ENCODE data around the gene RSRP1.

The RSRP1 gene

DNA sequence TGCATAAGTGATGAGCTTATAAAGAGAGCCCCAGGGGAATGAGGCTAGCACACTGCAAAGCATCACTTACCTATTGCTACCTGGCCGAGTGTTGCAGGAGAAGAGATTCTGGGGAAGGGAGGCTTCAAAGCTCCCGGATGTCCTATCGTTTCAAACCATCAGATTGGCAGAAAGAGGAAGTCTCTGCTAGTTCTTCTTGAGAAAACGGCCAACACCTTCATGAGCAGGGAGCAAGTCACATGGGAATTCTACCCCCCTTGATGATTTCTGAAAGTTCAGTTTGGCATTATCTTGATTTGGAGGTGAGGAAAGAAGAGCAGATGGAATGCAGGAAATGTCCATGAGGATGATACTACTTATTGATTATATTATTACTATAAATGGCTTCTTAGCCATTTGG, 31.1 kb downstream of the RSRP1 start:
- DNase-seq = peak; percentile 26 to 39

- no peak for DNase-seq
Observed at GRCh38 chr1:25212725-25213124, 34.5 kb downstream of the RSRP1 start.

- DNase-seq = no peak
Observed at GRCh38 chr1:25210728-25211127, 36.5 kb downstream of the RSRP1 start.

GRCh38 chr1:25209516-25209915, 37.7 kb downstream of the RSRP1 start:
- DNase-seq = no peak

DNA sequence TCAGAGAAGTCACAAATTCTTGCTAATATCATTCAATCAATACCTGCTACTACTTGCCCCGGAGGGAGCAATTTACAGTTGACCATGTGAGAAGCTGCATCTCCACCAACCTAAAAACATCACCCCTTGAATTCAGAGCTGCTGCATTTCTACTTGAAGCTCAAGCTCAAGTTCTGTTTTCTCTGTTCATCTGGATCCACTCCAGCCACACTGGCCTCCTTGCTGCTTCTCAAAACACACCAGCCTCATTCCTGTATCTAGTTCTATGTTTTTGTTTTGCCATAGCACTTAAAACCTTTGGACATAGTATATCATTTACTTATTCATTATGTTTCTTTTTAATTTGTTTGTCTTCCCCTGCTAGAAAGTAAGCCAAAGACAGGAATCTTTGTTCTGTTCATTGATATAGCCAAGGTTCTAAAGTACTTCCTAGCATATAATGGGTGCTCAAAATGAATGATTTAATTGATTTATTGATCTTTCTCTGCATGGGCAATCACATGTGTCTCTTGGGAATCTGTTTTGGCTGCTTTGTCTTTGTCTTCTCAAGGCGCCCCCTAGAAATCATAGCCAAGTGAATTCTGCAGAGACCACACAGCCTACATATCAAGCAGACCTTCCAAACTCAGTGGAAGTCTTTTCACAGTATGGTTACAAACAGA, 38.6 kb downstream of the RSRP1 start:
- no peak for DNase-seq

DNA sequence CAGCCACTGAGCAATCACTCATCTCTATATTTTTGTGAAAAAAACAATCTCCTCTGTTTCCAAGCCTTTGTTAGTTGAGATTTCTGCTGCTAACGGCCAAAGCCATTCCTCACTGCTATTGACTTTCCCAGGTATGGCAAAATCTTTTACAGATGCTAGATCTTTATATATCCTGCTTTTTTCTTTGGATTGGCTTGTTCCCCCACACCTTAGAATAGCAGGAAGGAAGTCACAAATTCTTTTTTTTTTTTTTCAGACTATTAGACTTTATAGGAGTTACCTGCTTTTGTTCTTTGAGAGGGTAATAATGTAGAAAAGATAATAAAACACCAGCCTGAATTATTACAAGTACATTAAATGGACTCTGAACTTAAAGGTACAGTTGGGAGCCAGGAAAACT, 39.2 kb downstream of the RSRP1 start:
- DNase-seq = no peak

DNA sequence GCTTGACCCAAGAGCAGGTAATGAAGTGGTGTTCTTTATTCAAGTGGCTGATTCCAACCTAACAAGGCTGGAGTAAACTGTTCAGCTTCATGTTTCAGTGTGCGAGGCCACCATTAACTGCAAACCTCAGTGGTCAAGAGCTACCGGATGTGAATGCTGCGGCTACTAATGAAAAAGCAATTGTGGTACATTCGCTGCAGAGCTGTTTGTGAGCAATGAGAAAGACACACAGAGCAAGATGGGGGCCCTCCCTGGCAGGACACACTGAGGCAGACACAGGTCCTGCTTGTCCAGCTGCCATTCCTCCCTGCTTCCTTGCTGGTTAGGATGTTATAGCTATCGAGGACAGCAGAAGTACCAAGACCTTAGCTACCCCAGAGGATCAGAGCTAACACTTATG, 41.1 kb downstream of the RSRP1 start:
- no peak for DNase-seq

DNA sequence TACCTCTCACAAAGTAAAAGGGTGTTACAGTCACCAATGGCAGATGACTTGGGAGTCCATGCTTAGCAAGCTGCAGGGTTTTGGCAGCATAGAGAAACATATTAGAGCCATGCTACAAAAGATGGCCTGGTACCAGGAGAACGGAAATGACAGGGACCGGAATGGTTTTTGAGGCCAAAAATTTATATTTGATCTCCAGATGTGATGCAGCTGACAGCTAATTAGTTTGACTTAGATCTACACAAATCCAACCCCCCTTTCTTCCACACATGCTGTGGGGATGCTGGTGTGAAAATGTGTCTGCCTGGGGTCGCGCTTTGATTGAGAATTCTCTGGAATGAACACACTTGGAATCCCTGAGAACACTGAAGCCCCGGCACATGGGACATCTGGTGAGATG, 41.5 kb downstream of the RSRP1 start:
- DNase-seq = no peak

- DNase-seq = peak; percentile 67 to 76
Observed at GRCh38 chr1:25204797-25205480, 42.3 kb downstream of the RSRP1 start.

GRCh38 chr1:25201006-25201405, 46.2 kb downstream of the RSRP1 start:
- no peak for DNase-seq

DNA sequence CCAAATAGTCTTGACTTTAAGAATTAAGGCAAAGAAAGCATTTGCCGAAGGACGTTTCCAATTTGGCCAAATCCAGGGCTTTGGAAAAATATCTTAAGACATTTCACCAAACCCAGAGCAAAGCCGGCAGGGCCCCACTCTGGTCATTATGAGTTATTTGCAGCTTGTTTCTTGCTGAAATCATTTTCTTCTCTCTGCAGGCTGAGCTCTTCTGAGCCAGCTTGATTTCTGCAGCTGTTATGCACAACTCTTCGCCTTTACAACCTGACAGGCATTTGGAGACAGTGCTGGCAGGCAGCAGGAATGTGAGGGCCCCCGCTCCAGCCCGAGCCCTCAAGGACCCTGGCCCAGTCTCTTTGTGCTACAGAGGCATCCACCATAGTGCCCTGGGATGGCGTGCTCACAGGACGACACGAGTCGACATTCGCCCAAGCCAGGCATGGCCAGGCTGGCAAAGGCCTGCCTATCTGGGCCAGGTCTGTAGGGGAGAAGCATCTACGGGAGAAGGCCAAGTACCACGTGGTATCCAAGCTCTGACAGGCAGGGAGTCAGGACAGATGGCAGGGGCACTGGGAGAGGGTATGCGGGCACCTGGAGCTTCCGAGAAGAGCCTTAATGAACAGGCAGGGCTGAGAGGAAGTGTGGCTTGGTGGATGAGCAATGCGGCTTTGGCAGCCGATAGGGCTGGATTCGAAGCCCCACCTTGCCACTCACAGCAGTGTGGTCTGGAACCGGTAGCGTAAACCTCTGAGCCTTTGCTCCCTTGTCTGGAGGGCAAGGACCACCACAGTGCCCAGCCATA, 47.2 kb downstream of the RSRP1 start:
- DNase-seq = no peak

- DNase-seq = peak in 1 of 2 experiments; percentile 12
Observed at GRCh38 chr1:25198663-25199252, 48.5 kb downstream of the RSRP1 start.

DNA sequence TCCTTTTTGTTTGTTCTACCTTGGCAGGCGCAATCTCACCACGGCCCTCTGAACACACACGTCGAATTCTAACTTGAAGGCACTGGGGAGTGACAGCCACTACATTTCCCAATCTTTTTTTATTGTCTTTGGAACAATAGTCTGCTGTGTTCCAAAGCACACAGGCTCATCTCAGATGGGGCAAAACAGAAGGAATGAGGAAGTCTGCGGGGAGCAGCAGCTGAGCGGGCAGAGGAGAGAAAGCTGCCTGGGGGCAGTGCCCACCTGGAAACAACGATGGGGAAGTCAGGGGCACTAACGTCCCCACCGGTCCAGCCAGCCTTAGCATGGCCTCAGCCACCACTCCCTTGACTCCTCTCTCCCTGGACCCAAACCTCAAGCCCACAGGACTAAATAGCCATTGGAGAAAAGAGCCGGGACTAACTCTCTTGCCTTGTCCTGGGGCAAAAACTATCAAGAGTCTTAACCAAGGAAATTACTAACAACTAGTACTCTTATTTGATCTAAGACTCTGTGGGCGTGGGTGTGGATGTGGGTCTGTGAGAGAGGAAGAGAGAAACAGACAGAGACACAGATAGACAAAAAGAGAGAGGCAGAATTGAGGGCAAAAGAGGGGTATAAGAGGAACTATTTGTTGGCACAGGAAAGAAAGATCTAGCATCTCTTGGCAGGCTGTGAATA, 49.1 kb downstream of the RSRP1 start:
- DNase-seq = peak; percentile 37 to 48

DNA sequence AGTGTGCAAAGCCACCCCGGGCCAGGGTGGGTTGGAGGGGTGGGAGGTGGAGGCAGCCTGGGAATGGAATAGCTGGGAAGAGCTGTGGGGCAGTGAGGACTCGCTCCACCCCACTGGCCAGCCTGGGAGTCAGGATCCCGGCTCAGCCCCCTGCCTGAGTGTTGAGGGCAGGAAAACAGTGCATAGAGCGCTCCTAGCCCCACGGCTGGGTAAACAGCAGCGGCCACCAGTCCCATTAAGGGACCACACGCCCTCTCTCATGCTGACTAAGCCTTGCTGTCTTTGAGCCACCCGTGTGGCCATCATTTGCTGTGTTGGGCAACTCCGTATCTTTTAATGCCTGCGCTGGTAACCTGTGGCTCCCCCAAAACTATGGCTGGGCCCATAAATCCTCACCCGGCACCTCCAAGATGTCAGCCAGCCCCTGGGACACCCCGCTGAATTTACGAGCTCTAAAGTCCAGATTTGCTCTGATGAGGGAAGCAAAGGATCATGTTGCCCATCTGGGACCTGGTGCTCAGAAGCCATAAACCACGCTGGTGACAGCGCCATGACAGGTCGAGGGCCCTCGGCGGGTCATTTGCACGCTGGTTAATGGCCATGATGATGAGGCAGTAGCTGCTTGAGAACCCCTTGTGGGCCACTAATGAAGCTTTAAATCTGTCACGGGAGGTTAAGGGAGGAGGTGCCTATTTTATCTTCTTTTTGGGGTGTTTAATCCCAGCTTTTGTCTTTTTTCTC, 49.8 kb downstream of the RSRP1 start:
- no peak for DNase-seq

- no peak for DNase-seq
Observed at GRCh38 chr1:25196830-25197229, 50.4 kb downstream of the RSRP1 start.

GRCh38 chr1:25195835-25196234, 51.4 kb downstream of the RSRP1 start:
- no peak for DNase-seq

GRCh38 chr1:25194572-25195020, 52.7 kb downstream of the RSRP1 start:
- no peak for DNase-seq

GRCh38 chr1:25194054-25194453, 53.2 kb downstream of the RSRP1 start:
- DNase-seq = no peak

DNA sequence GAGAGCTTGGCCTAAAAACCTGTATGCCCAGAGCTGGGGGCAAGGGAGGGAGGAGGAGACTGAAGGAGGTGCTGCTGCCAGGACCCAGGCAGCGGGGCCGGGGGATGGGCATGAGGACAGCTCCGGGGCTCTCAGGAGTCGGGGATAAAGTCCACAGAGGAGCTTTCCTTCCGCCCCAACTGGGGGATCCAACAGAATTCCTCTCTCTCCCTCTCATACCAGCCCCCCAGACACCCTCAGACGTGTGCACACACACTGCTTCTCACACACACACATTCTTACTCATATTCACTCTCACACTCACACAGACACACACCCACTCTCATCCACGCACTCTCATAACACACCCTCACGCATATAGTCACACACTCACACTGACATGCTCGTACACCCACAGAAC, 54.0 kb downstream of the RSRP1 start:
- DNase-seq = no peak

Data from Kasumi-1 (cell line).